ENCODE measurements around the gene HOGA1. TPM values are rescaled to one million over a fixed set of nuclear protein-coding genes. Genes with fewer than 3 reads are reported as not detected.
"Not testable (repeated sequence)": the region's sequence is repeated elsewhere in the genome, so short reads cannot be mapped to it uniquely, and the experiment has no call there.

Gene HOGA1
- total and polyA plus RNA-seq, 2 experiments from 2014 or later = 5.8 to 6.9 TPM

DNA sequence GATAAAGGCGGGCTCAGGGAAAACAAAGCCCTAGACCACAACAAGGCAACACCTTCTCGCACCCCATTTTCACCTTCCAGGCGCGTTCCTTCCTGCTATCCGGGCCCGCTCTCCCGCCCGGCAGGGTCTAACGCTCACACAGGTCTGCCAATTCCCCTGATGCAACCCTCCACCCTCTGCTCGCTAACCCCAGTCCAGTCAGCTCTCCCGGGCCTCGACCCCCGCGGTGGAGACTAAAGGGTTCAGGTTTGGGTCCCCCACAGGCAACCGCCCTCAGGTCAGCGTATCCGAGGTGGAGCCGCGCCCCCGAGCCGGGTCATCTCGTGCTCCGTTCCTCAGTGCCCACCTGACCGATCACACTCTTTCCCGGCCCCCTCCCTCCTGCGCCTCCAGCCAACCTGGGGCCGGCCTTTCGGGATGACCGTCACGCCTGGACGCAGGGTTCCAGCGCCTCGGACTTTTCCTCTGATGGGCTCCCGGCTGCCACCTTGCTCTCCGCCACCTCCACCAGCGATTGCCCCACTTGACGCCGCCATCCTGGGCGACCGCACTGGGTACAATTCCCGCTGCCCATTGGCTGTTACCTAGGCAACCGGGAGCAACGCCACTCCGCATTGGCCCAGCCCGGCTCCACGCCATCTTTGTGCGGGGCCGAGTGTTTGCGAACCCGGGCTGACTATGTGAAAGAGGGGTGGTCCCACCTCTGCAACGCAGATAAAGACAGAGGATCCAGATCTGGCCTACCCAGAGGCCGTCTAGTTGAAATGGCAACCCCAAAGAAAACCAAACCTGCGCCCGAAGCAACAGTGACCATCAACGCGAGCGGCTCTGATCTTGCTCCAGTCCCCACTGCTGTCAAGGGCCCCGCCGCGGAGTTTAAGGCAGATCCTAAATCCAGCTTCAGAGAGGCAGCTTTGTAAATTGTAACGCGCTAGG, 49.0 kb downstream of the HOGA1 start, which contains the start of gene MORN4:
Gene MORN4 (minus strand): TSS at position 552 of the 936 bp plus-strand sequence. CDS start 13,847 bp downstream, outside the sequence.
- TF ChIP-seq EZH2 (IDR thresholded peaks at IDR 0.05; ENCODE audit: borderline replicate concordance) (no peak), EZH2phosphoT487 (IDR thresholded peaks at IDR 0.05; ENCODE audit: low read depth, severe bottlenecking, unreplicated experiment) (no peak)
- TF ChIP-seq, protein P1, sequence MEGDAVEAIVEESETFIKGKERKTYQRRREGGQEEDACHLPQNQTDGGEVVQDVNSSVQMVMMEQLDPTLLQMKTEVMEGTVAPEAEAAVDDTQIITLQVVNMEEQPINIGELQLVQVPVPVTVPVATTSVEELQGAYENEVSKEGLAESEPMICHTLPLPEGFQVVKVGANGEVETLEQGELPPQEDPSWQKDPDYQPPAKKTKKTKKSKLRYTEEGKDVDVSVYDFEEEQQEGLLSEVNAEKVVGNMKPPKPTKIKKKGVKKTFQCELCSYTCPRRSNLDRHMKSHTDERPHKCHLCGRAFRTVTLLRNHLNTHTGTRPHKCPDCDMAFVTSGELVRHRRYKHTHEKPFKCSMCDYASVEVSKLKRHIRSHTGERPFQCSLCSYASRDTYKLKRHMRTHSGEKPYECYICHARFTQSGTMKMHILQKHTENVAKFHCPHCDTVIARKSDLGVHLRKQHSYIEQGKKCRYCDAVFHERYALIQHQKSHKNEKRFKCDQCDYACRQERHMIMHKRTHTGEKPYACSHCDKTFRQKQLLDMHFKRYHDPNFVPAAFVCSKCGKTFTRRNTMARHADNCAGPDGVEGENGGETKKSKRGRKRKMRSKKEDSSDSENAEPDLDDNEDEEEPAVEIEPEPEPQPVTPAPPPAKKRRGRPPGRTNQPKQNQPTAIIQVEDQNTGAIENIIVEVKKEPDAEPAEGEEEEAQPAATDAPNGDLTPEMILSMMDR (IDR thresholded peaks at IDR 0.05; ENCODE audit: poor library complexity) = no peak
- H3K79me2 ChIP-seq = peaks cover 14% of the 10 kb centered on the region
- peak within 1 kb of the TSS; percentile 80 for H3K4me3 ChIP-seq
- H3K27ac ChIP-seq = peak within 1 kb of the TSS; percentile 72
- H3K4me1 ChIP-seq (ENCODE audit: insufficient read depth) = no peaks in the 10 kb centered on the region
- no peaks in the 10 kb centered on the region for H3K36me3 ChIP-seq (replicated peaks; ENCODE audit: insufficient read depth, low read depth)
- WGBS (ENCODE audit: low lambda C conversion rate, missing lambda C conversion rate) = 6% methylated on average over 62 of the region's 62 CpGs
- no peaks in the 10 kb centered on the region for H3K9me2 ChIP-seq (replicated peaks; ENCODE audit: insufficient read depth)
- DNase-seq (ENCODE audit: low spot score) = peak; percentile 96
- H3K4me2 ChIP-seq = peak within 1 kb of the TSS; percentile 79
- peak within 1 kb of the TSS; percentile 100 for H2AFZ ChIP-seq
- no peaks in the 10 kb centered on the region for H4K20me1 ChIP-seq (ENCODE audit: insufficient read depth, poor library complexity, severe bottlenecking)
- H3K27me3 ChIP-seq = no peaks in the 10 kb centered on the region
- no peaks in the 10 kb centered on the region for H3K9me3 ChIP-seq (ENCODE audit: low read depth)

DNA sequence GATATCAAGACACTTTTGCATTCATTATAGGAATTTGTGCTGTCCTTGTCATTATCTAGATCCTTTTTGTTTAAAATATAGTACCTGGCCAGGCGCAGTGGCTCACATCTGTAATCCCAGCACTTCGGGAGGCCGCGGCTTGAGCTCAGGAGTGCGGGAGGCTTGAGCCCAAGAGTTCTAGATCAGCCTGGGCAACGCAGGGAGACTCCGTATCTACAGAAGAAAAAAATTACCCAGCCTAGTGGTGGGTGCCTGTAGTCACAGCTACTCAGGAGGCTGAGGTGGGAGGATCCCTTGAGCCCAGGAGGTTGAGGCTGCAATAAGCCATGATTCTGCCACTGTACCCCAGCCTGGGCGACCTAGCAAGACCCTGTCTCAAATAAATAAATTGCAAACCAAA, 49.7 kb downstream of the HOGA1 start:
- no peaks in the 10 kb centered on the region for H3K9me2 ChIP-seq (replicated peaks; ENCODE audit: insufficient read depth)
- no peaks in the 10 kb centered on the region for H3K4me1 ChIP-seq (ENCODE audit: insufficient read depth)
- no peaks in the 10 kb centered on the region for H4K20me1 ChIP-seq (ENCODE audit: insufficient read depth, poor library complexity, severe bottlenecking)
- peak overlapping the region; percentile 63 for H3K4me3 ChIP-seq
- peak overlapping the region; percentile 72 for H3K27ac ChIP-seq
- peak overlapping the region; percentile 79 for H3K4me2 ChIP-seq
- no peaks in the 10 kb centered on the region for H3K27me3 ChIP-seq
- peak overlapping the region; percentile 100 for H2AFZ ChIP-seq
- H3K79me2 ChIP-seq = peaks cover 14% of the 10 kb centered on the region
- no peaks in the 10 kb centered on the region for H3K9me3 ChIP-seq (ENCODE audit: low read depth)
- TF ChIP-seq, protein P1 (IDR thresholded peaks at IDR 0.05; ENCODE audit: poor library complexity) = no peak
- TF ChIP-seq EZH2 (IDR thresholded peaks at IDR 0.05; ENCODE audit: borderline replicate concordance) = no peak
- TF ChIP-seq EZH2phosphoT487 (IDR thresholded peaks at IDR 0.05; ENCODE audit: low read depth, severe bottlenecking, unreplicated experiment) = no peak
- DNase-seq (ENCODE audit: low spot score) = no peak
- H3K36me3 ChIP-seq (replicated peaks; ENCODE audit: insufficient read depth, low read depth) = no peaks in the 10 kb centered on the region
- WGBS (ENCODE audit: low lambda C conversion rate, missing lambda C conversion rate) = 95% methylated on average over 8 of the region's 8 CpGs

- Histone ChIP-seq H3K4me2 (no peak overlapping the region), H3K36me3 (replicated peaks; ENCODE audit: insufficient read depth, low read depth) (no peaks in the 10 kb centered on the region), H3K9me3 (ENCODE audit: low read depth) (no peaks in the 10 kb centered on the region), H3K27ac (no peak overlapping the region), H3K9me2 (replicated peaks; ENCODE audit: insufficient read depth) (no peaks in the 10 kb centered on the region), H4K20me1 (ENCODE audit: insufficient read depth, poor library complexity, severe bottlenecking) (no peaks in the 10 kb centered on the region), H3K4me1 (ENCODE audit: insufficient read depth) (no peaks in the 10 kb centered on the region), H3K4me3 (no peak overlapping the region), H3K79me2 (peaks cover 14% of the 10 kb centered on the region), H2AFZ (no peak overlapping the region), H3K27me3 (no peaks in the 10 kb centered on the region)
- WGBS (ENCODE audit: low lambda C conversion rate, missing lambda C conversion rate) = 100% methylated on average over 1 of the region's 1 CpG
- TF ChIP-seq EZH2phosphoT487 (IDR thresholded peaks at IDR 0.05; ENCODE audit: low read depth, severe bottlenecking, unreplicated experiment) (no peak), EZH2 (IDR thresholded peaks at IDR 0.05; ENCODE audit: borderline replicate concordance) (no peak)
- TF ChIP-seq, protein P1 (IDR thresholded peaks at IDR 0.05; ENCODE audit: poor library complexity) = no peak
- DNase-seq (ENCODE audit: low spot score) = no peak
These were observed 51.4 kb downstream of the HOGA1 start for GRCh38 chr10:97635577-97635976.

GRCh38 chr10:97639090-97639489, 54.9 kb downstream of the HOGA1 start:
- 95% methylated on average over 3 of the region's 3 CpGs for WGBS (ENCODE audit: low lambda C conversion rate, missing lambda C conversion rate)
- not testable (repeated sequence) for H3K9me3 ChIP-seq (ENCODE audit: low read depth); H3K4me3 ChIP-seq; DNase-seq (ENCODE audit: low spot score); H3K36me3 ChIP-seq (replicated peaks; ENCODE audit: insufficient read depth, low read depth); H2AFZ ChIP-seq; H3K27me3 ChIP-seq; H3K27ac ChIP-seq; H3K9me2 ChIP-seq (replicated peaks; ENCODE audit: insufficient read depth); H3K4me2 ChIP-seq
- H3K4me1 ChIP-seq (ENCODE audit: insufficient read depth) = peaks cover 13% of the 10 kb centered on the region
- peaks cover 32% of the 10 kb centered on the region for H3K79me2 ChIP-seq
- H4K20me1 ChIP-seq (ENCODE audit: insufficient read depth, poor library complexity, severe bottlenecking) = peaks cover 12% of the 10 kb centered on the region

Data from hepatocyte (in vitro differentiated cells).